PC-9 (cell line): ENCODE data around the gene ILDR1. TPM values are rescaled to one million over a fixed set of nuclear protein-coding genes. Genes with fewer than 3 reads are reported as not detected.

Source experiments
- BruUV-seq: library from RNA; stranded (reverse); fragments of 400-500 nt; replicated peaks from 2 replicates; lab custom pipeline; 2021; lab: Mats Ljungman, UMichigan
- CTCF ChIA-PET: fragments of 300-600 bp; sonication (Branson Sonifier 250); formaldehyde crosslinking; loops from one replicate; lab custom pipeline; 2022; ENCODE audit warnings: antibody characterized with exemption; lab: Charles Lee
- POLR2A ChIA-PET: fragments of 300-600 bp; sonication (Branson Sonifier 250); formaldehyde crosslinking; loops from one replicate; lab custom pipeline; 2022; ENCODE audit warnings: antibody characterized with exemption; ENCODE audit not compliant: unreplicated experiment; lab: Charles Lee
- DNase-seq, 2 experiments: peaks; one replicate each; pipeline versions ENCODE4 v3.0.0 to v3.0.0-alpha.2; 2015 to 2022; ENCODE audit warnings: mixed read lengths in 1 of 2
- H2AFZ ChIP-seq: fragments of 200-600 bp; sonication (generic); 2 replicates; pipeline ENCODE4 v1.8.1; 2017; ENCODE audit warnings: antibody characterized with exemption
- H3F3A ChIP-seq: fragments of 200-600 bp; sonication (generic); 2 replicates; pipeline ENCODE4 v1.8.1; 2017; ENCODE audit warnings: antibody characterized with exemption, mild to moderate bottlenecking, low read depth; ENCODE audit not compliant: insufficient read depth
- H3K27ac ChIP-seq: fragments of 200-600 bp; sonication (generic); 2 replicates; pipeline ENCODE4 v1.6.1; 2016; ENCODE audit warnings: mixed run types
- H3K27me3 ChIP-seq: fragments of 200-600 bp; sonication (generic); 2 replicates; pipeline ENCODE4 v1.6.1; 2016; ENCODE audit warnings: low read depth, mixed run types; ENCODE audit not compliant: insufficient read depth
- H3K36me3 ChIP-seq: fragments of 200-600 bp; sonication (generic); 2 replicates; pipeline ENCODE4 v1.6.1; 2016; ENCODE audit warnings: low read depth, mixed run types
- H3K4me1 ChIP-seq: fragments of 200-600 bp; sonication (generic); replicated peaks from 2 replicates; pipeline ENCODE4 v1.6.1; 2016; ENCODE audit warnings: mixed run types; ENCODE audit not compliant: insufficient read depth
- H3K4me2 ChIP-seq: fragments of 200-600 bp; sonication (generic); 2 replicates; pipeline ENCODE4 v1.6.1; 2017; ENCODE audit warnings: mixed run types
- H3K4me3 ChIP-seq: fragments of 200-600 bp; sonication (generic); 2 replicates; pipeline ENCODE4 v1.6.1; 2016; ENCODE audit warnings: mixed run types
- H3K79me2 ChIP-seq: fragments of 200-600 bp; sonication (generic); 2 replicates; pipeline ENCODE4 v1.6.1; 2017; ENCODE audit warnings: low read depth, mixed run types
- H3K9me2 ChIP-seq: fragments of 200-600 bp; sonication (generic); 2 replicates; pipeline ENCODE4 v1.8.1; 2017; ENCODE audit warnings: mild to moderate bottlenecking; ENCODE audit not compliant: insufficient read depth
- H3K9me3 ChIP-seq: fragments of 200-600 bp; sonication (generic); 2 replicates; pipeline ENCODE4 v1.8.1; 2016; ENCODE audit warnings: low read depth; ENCODE audit not compliant: insufficient read depth
- H4K20me1 ChIP-seq: fragments of 200-600 bp; sonication (generic); 2 replicates; pipeline ENCODE4 v1.8.1; 2017; ENCODE audit not compliant: insufficient read depth
- CTCF ChIP-seq: fragments of 200-600 bp; sonication (generic); conservative IDR thresholded peaks from 2 replicates; pipeline ENCODE4 v1.6.1; 2017; ENCODE audit warnings: mixed run types, antibody characterized with exemption, mild to moderate bottlenecking, moderate library complexity
- EZH2 ChIP-seq: fragments of 200-600 bp; sonication (generic); IDR thresholded peaks from 2 replicates; pipeline ENCODE4 v1.8.0; 2017; ENCODE audit warnings: antibody characterized with exemption, low read depth
- intact Hi-C: fragments of 100-400 bp; cut with micrococcal nuclease; formaldehyde crosslinking; loops from one replicate; pipeline ENCODE4 v1.10.0; 2022; ENCODE audit not compliant: unreplicated experiment
- total RNA-seq: library from RNA; stranded (reverse); gene quantifications from 2 replicates; pipeline ENCODE4 v1.2.3, GENCODE V29; 2021

ILDR1 gene
- total RNA-seq, 1 experiment from 2014 or later = 5.1 TPM

GRCh38 chr3:122033023-122033422, 11.0 kb upstream of the ILDR1 start:
- intact Hi-C loops = no loop called here
- H2AFZ ChIP-seq = no peak overlapping the region
- H3K27me3 ChIP-seq = no peaks in the 10 kb centered on the region
- no peaks in the 10 kb centered on the region for H4K20me1 ChIP-seq
- ChIA-PET POLR2A (no interaction called here), CTCF (no interaction called here)
- H3F3A ChIP-seq = no peaks in the 10 kb centered on the region
- H3K79me2 ChIP-seq = no peaks in the 10 kb centered on the region
- BruUV-seq = no TSS peak
- H3K9me2 ChIP-seq = no peaks in the 10 kb centered on the region; the same call in 1 of the 2 replicates
- no peak for TF ChIP-seq CTCF
- peaks cover 6% of the 10 kb centered on the region; the same call in 1 of the 2 replicates for H3K9me3 ChIP-seq
- H3K4me3 ChIP-seq = no peak overlapping the region
- H3K27ac ChIP-seq = no peak overlapping the region
- no peak for DNase-seq
- H3K4me2 ChIP-seq = no peak overlapping the region
- H3K36me3 ChIP-seq = no peaks in the 10 kb centered on the region
- H3K4me1 ChIP-seq = no peaks in the 10 kb centered on the region

- no peak for DNase-seq
- Histone ChIP-seq H3K4me3 (no peak overlapping the region), H3K36me3 (no peaks in the 10 kb centered on the region), H4K20me1 (no peaks in the 10 kb centered on the region), H3K79me2 (no peaks in the 10 kb centered on the region), H2AFZ (no peak overlapping the region), H3K4me2 (no peak overlapping the region), H3K9me2 (no peaks in the 10 kb centered on the region; the same call in 1 of the 2 replicates), H3K27me3 (no peaks in the 10 kb centered on the region), H3K9me3 (peaks cover under 1% of the 10 kb centered on the region; the same call in 1 of the 2 replicates), H3K27ac (no peak overlapping the region), H3F3A (no peaks in the 10 kb centered on the region), H3K4me1 (no peaks in the 10 kb centered on the region)
- no TSS peak for BruUV-seq
- TF ChIP-seq EZH2 (no peak), CTCF (no peak)
- ChIA-PET CTCF (no interaction called here), POLR2A (no interaction called here)
- intact Hi-C loops = no loop called here
Measured at GRCh38 chr3:122032531-122032930, 10.5 kb upstream of the ILDR1 start.

- no peaks in the 10 kb centered on the region for H3F3A ChIP-seq
- no peak overlapping the region for H3K27ac ChIP-seq
- H3K79me2 ChIP-seq = no peaks in the 10 kb centered on the region
- DNase-seq = no peak
- BruUV-seq = no TSS peak
- TF ChIP-seq CTCF (no peak), EZH2 (no peak)
- no peaks in the 10 kb centered on the region for H3K4me1 ChIP-seq
- H3K9me3 ChIP-seq = no peaks in the 10 kb centered on the region
- H3K36me3 ChIP-seq = no peaks in the 10 kb centered on the region
- H3K27me3 ChIP-seq = no peaks in the 10 kb centered on the region
- intact Hi-C loops = no loop called here
- H4K20me1 ChIP-seq = no peaks in the 10 kb centered on the region
- H3K9me2 ChIP-seq = no peaks in the 10 kb centered on the region; the same call in 1 of the 2 replicates
- no peak overlapping the region for H3K4me3 ChIP-seq
- no peak overlapping the region for H3K4me2 ChIP-seq
- CTCF ChIA-PET = interaction anchor here (0.9 kb wide), 1 partner anchor 11 kb away, joined by 4 read pairs; no protein-coding TSS in a partner anchor
- H2AFZ ChIP-seq = no peak overlapping the region
- POLR2A ChIA-PET = interaction anchor here (0.6 kb wide), 1 partner anchor 943 kb away, joined by 8 read pairs; no protein-coding TSS in a partner anchor
Measured at GRCh38 chr3:122031123-122031468, 9.0 kb upstream of the ILDR1 start.
